Measurements from ENCODE around the gene TAL2. TPM values are rescaled to one million over a fixed set of nuclear protein-coding genes. Genes with fewer than 3 reads are reported as not detected.
A peak's percentile ranks its signal among the peaks of the same experiment; 100 is the strongest.

Gene TAL2
- total and polyA plus RNA-seq, 9 of the 15 experiments (the other 6 are each of a cell fraction or from before 2014, with no cell fraction given): 0.21 to 3.7 (median 1.1) TPM; not detected in 1

- no peak for TF ChIP-seq POLR2AphosphoS2 (IDR thresholded peaks at IDR 0.05; ENCODE audit: low read length)
- TF ChIP-seq, protein P1, sequence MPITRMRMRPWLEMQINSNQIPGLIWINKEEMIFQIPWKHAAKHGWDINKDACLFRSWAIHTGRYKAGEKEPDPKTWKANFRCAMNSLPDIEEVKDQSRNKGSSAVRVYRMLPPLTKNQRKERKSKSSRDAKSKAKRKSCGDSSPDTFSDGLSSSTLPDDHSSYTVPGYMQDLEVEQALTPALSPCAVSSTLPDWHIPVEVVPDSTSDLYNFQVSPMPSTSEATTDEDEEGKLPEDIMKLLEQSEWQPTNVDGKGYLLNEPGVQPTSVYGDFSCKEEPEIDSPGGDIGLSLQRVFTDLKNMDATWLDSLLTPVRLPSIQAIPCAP (CRISPR knock-in tag; IDR thresholded peaks at IDR 0.05; ENCODE audit: borderline replicate concordance): peak; percentile 76; the same call in 1 of the 2 replicates
- no peak for TF ChIP-seq ZNF408 (CRISPR knock-in tag; IDR thresholded peaks at IDR 0.05; ENCODE audit: low read depth)
- 0 out of 2 replicates have a peak, but pooled peaks have one; percentile 25 for TF ChIP-seq ARID2 (IDR thresholded peaks at IDR 0.05)
- no peak for TF ChIP-seq ZSCAN29 (IDR thresholded peaks at IDR 0.05)
- TF ChIP-seq CHD1 (IDR thresholded peaks at IDR 0.05; ENCODE audit: low read length): peak; percentile 8
- TF ChIP-seq NR4A1 (CRISPR knock-in tag; IDR thresholded peaks at IDR 0.05): no peak
- 0 out of 2 replicates have a peak, but pooled peaks have one; percentile 64 for TF ChIP-seq NR4A1 (tag; IDR thresholded peaks at IDR 0.05)
- TF ChIP-seq JUND (IDR thresholded peaks at IDR 0.05; ENCODE audit: borderline replicate concordance, low read depth, low read length): no peak
- TF ChIP-seq JUND (tag; IDR thresholded peaks at IDR 0.05; ENCODE audit: borderline replicate concordance, low read depth, low read length): no peak
- TF ChIP-seq NONO (IDR thresholded peaks at IDR 0.05; ENCODE audit: low read depth in 2 of 2, low read length in 1 of 2): peak in 1 of 2 experiments; percentile 47; a peak in 1 of 4 replicates
- TF ChIP-seq, protein P2, sequence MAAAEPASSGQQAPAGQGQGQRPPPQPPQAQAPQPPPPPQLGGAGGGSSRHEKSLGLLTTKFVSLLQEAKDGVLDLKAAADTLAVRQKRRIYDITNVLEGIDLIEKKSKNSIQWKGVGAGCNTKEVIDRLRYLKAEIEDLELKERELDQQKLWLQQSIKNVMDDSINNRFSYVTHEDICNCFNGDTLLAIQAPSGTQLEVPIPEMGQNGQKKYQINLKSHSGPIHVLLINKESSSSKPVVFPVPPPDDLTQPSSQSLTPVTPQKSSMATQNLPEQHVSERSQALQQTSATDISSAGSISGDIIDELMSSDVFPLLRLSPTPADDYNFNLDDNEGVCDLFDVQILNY (CRISPR knock-in tag; IDR thresholded peaks at IDR 0.05): no peak
- TF ChIP-seq CGGBP1 (CRISPR knock-in tag; IDR thresholded peaks at IDR 0.05): peak; percentile 51; the same call in 1 of the 2 replicates
- peak; percentile 95 for TF ChIP-seq MGA (IDR thresholded peaks at IDR 0.05)
Observed at GRCh38 chr9:105656131-105656921, 5.9 kb upstream of the TAL2 start (continued).

Measured in K562 (cell line).